NCI-H1092 treated with DMSO at 0.1 percent for 48 hours (cell line): ENCODE measurements around the gene WDR27.

Source experiments
- DNase-seq: peaks from one replicate; lab custom pipeline; 2025; lab: John Stamatoyannopoulos, UW

WDR27 gene

GRCh38 chr6:169592558-169592957 lies 109.3 kb downstream of the WDR27 start:
- DNase-seq: no peak

- no peak for DNase-seq
These were observed 110.2 kb downstream of the WDR27 start for GRCh38 chr6:169591616-169592015.

- DNase-seq: no peak
These were observed 111.4 kb downstream of the WDR27 start for GRCh38 chr6:169590376-169590939.

- DNase-seq: no peak
These were observed 112.1 kb downstream of the WDR27 start for GRCh38 chr6:169589699-169590257.

GRCh38 chr6:169589293-169589692 lies 112.5 kb downstream of the WDR27 start:
- DNase-seq: peak; percentile 56

- DNase-seq: no peak
These were observed 113.9 kb downstream of the WDR27 start for GRCh38 chr6:169587975-169588374.

- no peak for DNase-seq
These were observed 117.8 kb downstream of the WDR27 start for GRCh38 chr6:169583886-169584541.

- no peak for DNase-seq
These were observed 122.3 kb downstream of the WDR27 start for GRCh38 chr6:169579407-169580111.

GRCh38 chr6:169577974-169578373 lies 123.9 kb downstream of the WDR27 start:
- DNase-seq: no peak

- DNase-seq: no peak
These were observed 124.6 kb downstream of the WDR27 start for GRCh38 chr6:169577236-169577635.

GRCh38 chr6:169575821-169576220 lies 126.0 kb downstream of the WDR27 start:
- no peak for DNase-seq

- DNase-seq: no peak
These were observed 126.5 kb downstream of the WDR27 start for GRCh38 chr6:169575365-169575764.

GRCh38 chr6:169574420-169574819 lies 127.4 kb downstream of the WDR27 start:
- no peak for DNase-seq

GRCh38 chr6:169573883-169574282 lies 127.9 kb downstream of the WDR27 start:
- no peak for DNase-seq

GRCh38 chr6:169571123-169571962 lies 130.5 kb downstream of the WDR27 start:
- DNase-seq: no peak

GRCh38 chr6:169568314-169569087 lies 133.3 kb downstream of the WDR27 start:
- no peak for DNase-seq

GRCh38 chr6:169567819-169568218 lies 134.0 kb downstream of the WDR27 start:
- DNase-seq: no peak

GRCh38 chr6:169566961-169567750 lies 134.7 kb downstream of the WDR27 start:
- DNase-seq: no peak

GRCh38 chr6:169566319-169566718 lies 135.5 kb downstream of the WDR27 start:
- no peak for DNase-seq

GRCh38 chr6:169564453-169565240 lies 137.2 kb downstream of the WDR27 start:
- DNase-seq: no peak
